Activated CD4-positive, alpha-beta memory T cell treated with anti-CD3 and anti-CD28 coated beads, Interleukin-2, amount 10 ng/mL, durations not matched to agents 7 days and 5 days (primary cell): Measurements from ENCODE around the gene CYB5RL. TPM values are rescaled to one million over a fixed set of nuclear protein-coding genes. Genes with fewer than 3 reads are reported as not detected.

Experiments used
- CTCF ChIA-PET: fragments of 350-600 bp; sonication (Branson Sonifier 250); formaldehyde crosslinking; loops from one replicate; lab custom pipeline; 2021; ENCODE audit warnings: antibody characterized with exemption, inconsistent platforms; lab: Charles Lee
- POLR2A ChIA-PET: fragments of 350-600 bp; sonication (Branson Sonifier 250); formaldehyde crosslinking; loops from one replicate; lab custom pipeline; 2021; ENCODE audit warnings: antibody characterized with exemption; lab: Charles Lee
- DNase-seq: peaks from one replicate; pipeline ENCODE4 v3.0.0-alpha.2; 2020
- H3K27ac Mint-ChIP-seq: one replicate; pipeline ENCODE4 v1.8.0; 2021; ENCODE audit warnings: mild to moderate bottlenecking, mixed read lengths
- H3K27me3 Mint-ChIP-seq: one replicate; pipeline ENCODE4 v1.8.0; 2021; ENCODE audit warnings: mixed read lengths
- H3K36me3 Mint-ChIP-seq: one replicate; pipeline ENCODE4 v1.8.0; 2021; ENCODE audit warnings: low read depth, mixed read lengths
- H3K4me1 Mint-ChIP-seq: one replicate; pipeline ENCODE4 v1.8.0; 2021; ENCODE audit warnings: mixed read lengths
- H3K4me3 Mint-ChIP-seq: one replicate; pipeline ENCODE4 v1.8.0; 2021; ENCODE audit warnings: mild to moderate bottlenecking, mixed read lengths
- H3K9me3 Mint-ChIP-seq: one replicate; pipeline ENCODE4 v1.8.0; 2021; ENCODE audit warnings: mixed read lengths
- total RNA-seq, 2 experiments: library from RNA; stranded (reverse); gene quantifications; one replicate each; pipeline ENCODE4 v1.2.3, GENCODE V29; 2021

The CYB5RL gene
- total RNA-seq, 2 experiments from 2014 or later, result 8.9 to 10.0 TPM

DNA sequence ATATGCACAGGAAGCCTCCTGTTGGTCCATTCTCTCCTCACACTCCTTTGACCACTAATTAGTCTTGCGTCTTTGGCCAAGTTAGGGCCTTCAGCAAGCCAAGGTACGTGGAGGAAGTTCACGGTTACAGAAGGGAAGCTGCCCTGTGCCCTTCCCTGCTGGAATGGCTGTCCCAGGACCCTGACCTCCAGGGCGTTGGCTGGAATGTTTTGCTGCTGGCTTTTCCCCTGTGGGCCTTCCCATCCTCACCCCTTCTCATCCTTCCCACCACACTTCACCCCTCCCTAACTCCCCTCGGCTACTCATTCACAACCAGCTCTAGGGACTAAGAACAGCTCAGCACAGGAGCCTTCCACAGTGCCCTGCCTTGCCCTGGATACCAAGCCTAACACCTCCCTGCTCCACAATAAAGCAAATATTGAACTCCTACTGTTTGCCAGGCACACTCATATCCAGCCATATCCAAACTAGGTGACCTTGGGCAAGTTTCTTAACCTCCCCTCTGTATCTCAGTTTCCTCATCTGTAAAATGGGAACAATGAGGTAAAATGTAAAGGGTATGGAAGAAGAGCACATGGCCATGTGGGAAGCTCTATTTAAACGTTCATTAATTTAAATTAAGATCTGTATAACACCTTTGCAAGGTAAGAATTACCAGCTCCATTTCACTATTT lies 38.2 kb downstream of the CYB5RL start:
- no peaks in the 10 kb centered on the region for H3K4me1 Mint-ChIP-seq
- ChIA-PET POLR2A (no interaction called here), CTCF (no interaction called here)
- H3K27ac Mint-ChIP-seq, result no peak overlapping the region
- no peaks in the 10 kb centered on the region for H3K27me3 Mint-ChIP-seq
- no peak for DNase-seq
- H3K9me3 Mint-ChIP-seq, result no peaks in the 10 kb centered on the region
- no peak overlapping the region for H3K4me3 Mint-ChIP-seq
- H3K36me3 Mint-ChIP-seq, result no peaks in the 10 kb centered on the region

DNA sequence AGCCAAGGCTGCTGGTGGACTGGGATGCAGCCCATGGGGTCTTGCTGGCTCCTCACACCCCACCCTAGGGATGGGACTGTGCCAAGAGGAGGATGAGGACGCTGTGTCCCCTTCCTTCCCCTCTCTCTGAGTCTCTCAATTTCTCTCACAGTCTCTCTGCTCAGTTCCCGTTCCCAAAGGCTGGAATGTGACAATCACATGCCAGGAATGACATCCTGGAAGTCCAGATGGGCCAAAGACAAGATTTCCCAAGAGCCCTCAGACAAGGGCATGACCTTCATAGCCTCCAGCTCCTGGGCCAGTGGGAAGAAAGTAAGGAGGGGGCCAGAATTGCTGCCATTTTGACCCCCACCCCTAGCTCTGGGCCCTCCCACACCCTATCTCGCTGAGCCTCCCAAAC lies 39.5 kb downstream of the CYB5RL start:
- no peaks in the 10 kb centered on the region for H3K27me3 Mint-ChIP-seq
- CTCF ChIA-PET, result no interaction called here
- H3K4me3 Mint-ChIP-seq, result no peak overlapping the region
- H3K4me1 Mint-ChIP-seq, result no peaks in the 10 kb centered on the region
- no peak overlapping the region for H3K27ac Mint-ChIP-seq
- H3K9me3 Mint-ChIP-seq, result no peaks in the 10 kb centered on the region
- H3K36me3 Mint-ChIP-seq, result no peaks in the 10 kb centered on the region
- POLR2A ChIA-PET, result no interaction called here
- no peak for DNase-seq

DNA sequence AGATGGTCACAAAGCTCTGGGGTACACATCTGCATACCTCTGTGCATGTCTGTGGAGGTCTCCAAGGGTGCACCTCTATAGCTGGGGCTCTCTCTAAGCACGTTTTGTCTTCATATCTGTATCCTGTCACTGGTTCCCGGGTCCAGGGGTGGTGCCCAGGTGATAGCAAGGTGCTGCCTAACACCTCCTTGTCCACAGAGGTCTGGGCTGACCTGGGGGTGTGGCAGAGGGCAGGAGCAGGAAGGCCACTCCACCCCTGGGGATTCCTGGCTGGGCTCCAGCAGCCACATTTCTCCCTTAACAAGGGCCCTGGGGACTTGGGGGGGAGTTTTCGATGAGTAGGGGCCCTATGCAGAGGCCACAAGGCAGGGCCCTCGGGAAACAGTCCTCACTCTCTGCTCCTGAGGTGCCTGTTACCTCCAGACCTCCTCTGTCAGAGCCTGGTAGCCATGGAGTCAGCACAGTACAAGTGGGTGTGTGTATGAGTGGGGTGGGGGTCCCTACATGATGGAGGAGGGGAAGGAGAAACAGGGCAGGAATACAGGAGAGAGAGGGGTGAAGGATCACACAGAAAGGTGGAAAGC lies 40.0 kb downstream of the CYB5RL start:
- Mint-ChIP-seq H3K4me3 (no peak overlapping the region), H3K27me3 (no peaks in the 10 kb centered on the region), H3K4me1 (no peaks in the 10 kb centered on the region), H3K9me3 (no peaks in the 10 kb centered on the region), H3K36me3 (no peaks in the 10 kb centered on the region), H3K27ac (no peak overlapping the region)
- DNase-seq, result no peak
- ChIA-PET POLR2A (no interaction called here), CTCF (no interaction called here)

DNA sequence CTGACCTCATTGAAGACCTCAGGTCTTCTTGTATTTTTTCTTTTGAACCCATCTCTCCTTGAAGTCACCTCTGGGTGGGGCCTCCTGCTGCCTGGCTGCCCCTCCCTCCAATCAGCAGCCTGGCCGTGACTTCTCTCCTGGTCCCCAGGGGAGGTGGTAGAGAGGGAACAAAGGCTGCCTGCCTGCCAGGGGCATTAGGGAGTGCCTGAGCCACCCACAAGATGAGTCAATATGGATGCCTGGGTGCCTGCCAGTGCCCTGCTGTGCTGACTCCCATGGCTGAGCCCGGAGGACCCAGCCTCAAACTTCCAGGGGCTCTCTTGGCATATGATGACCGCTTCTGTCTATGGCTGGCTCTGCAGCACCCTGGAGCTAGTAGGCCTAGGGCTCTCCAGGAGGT lies 41.8 kb downstream of the CYB5RL start:
- Mint-ChIP-seq H3K4me1 (no peaks in the 10 kb centered on the region), H3K27ac (no peak overlapping the region), H3K36me3 (no peaks in the 10 kb centered on the region), H3K4me3 (no peak overlapping the region), H3K27me3 (no peaks in the 10 kb centered on the region), H3K9me3 (no peaks in the 10 kb centered on the region)
- no peak for DNase-seq
- ChIA-PET CTCF (no interaction called here), POLR2A (no interaction called here)

DNA sequence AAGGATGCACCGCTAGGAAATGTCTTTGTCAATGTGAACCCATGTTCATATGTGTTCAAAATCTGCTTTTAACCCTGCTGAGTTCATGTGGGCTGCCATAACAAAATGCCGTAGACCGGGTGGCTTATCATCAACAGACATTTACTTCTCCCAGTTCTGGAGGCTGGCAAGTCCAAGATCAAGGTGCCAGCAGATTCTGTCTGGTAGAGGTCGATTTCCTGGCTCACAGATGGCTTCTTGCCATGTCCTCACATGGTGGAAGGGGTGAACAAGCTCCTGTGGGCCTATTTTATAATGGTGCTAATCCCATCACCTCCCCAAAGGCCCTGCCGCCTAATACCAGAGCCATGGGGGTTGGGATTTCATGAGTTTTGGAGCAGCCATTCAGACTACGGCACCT lies 42.4 kb downstream of the CYB5RL start:
- no peaks in the 10 kb centered on the region for H3K27me3 Mint-ChIP-seq
- POLR2A ChIA-PET, result no interaction called here
- H3K36me3 Mint-ChIP-seq, result no peaks in the 10 kb centered on the region
- H3K27ac Mint-ChIP-seq, result no peak overlapping the region
- no peaks in the 10 kb centered on the region for H3K4me1 Mint-ChIP-seq
- CTCF ChIA-PET, result no interaction called here
- no peaks in the 10 kb centered on the region for H3K9me3 Mint-ChIP-seq
- H3K4me3 Mint-ChIP-seq, result no peak overlapping the region
- no peak for DNase-seq

DNA sequence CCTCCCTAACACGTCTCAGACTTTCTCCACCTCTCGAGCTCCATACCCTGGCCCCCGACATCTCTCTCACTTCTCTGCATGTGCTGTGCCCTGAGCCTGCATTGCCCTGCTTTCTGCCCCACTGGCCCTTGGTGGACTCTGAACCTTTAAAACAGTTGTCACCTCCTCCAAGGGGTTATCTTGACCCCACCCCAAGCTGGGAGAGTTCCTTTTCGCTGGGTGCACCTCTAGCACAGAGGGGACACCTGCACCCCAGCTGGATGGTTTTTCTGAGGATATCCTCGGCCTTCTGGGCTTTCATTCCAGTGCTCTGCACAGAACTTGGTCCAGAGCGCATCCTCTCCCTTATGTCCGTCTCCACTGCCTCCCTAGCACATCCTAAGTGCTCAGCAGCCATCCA lies 42.8 kb downstream of the CYB5RL start:
- DNase-seq, result no peak
- Mint-ChIP-seq H3K4me3 (no peak overlapping the region), H3K27ac (no peak overlapping the region), H3K4me1 (no peaks in the 10 kb centered on the region), H3K36me3 (no peaks in the 10 kb centered on the region), H3K27me3 (no peaks in the 10 kb centered on the region), H3K9me3 (no peaks in the 10 kb centered on the region)
- ChIA-PET CTCF (no interaction called here), POLR2A (no interaction called here)

DNA sequence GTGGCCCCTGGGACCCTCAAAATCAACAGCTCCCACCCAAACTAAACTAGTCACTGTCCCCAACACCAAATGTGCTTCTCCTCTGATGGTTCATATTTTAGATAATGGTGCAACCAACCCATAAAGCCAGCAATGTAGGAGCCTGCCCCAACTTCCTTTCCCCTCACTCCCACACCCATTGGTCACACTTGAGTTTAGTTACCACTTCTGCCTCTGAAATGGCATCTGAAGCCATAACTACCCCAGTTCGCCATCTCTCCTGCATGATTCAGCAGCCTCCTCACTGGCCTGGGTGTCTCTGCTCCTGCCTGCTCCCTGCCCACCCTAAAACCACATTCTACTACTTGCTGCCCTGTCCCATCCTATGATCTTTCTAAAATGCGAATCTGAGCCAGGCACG lies 43.6 kb downstream of the CYB5RL start:
- ChIA-PET CTCF (no interaction called here), POLR2A (no interaction called here)
- H3K36me3 Mint-ChIP-seq, result no peaks in the 10 kb centered on the region
- no peak for DNase-seq
- H3K27ac Mint-ChIP-seq, result no peak overlapping the region
- H3K27me3 Mint-ChIP-seq, result no peaks in the 10 kb centered on the region
- H3K4me3 Mint-ChIP-seq, result no peak overlapping the region
- H3K4me1 Mint-ChIP-seq, result no peaks in the 10 kb centered on the region
- H3K9me3 Mint-ChIP-seq, result no peaks in the 10 kb centered on the region

DNA sequence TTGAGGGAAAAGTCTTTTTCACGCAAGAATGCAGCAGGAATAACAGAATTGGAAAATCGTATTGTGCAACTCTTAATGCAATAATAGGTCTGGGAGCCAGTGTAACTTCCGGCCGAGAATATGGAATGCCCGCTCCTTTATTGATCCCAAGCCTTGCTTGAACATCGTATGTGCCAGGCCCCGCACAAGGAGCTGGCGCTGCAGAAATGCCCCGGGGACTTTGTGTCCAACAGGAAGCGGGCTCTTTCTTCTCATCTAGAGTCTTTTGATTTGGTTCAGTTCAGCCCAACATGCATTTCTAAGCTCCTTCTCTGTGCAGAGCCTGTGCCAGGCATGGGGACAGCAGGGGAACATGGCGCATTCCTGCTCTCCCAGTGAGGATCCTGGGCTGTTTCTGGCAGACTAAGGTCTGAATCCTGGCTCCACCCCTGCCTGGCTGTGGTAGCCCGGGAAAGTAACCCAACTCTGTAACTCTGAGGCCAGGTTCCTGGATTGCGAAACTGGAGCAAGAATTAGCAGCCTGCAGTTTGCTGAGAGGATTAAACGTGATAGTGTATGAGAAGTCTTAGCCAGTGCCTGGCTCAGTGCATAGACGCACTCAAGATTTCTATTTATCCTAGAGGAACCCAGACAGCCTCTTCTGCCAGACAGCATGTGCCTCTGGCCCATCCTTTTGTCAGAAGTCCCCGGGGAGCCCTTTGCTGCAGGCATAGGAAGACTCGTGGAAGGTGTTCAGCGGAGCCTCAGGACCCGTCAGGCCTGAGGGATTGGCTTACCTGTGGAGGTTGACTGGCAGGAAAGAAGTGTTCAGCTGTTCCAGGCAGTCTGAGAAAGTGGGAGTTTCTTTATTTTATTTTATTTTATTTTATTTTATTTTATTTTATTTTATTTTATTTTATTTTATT lies 46.0 kb downstream of the CYB5RL start:
- CTCF ChIA-PET, result interaction anchor here (1.0 kb wide), 1 partner anchor 19 kb away, joined by 9 read pairs; no protein-coding TSS in a partner anchor
- H3K27ac Mint-ChIP-seq, result no peak overlapping the region
- H3K36me3 Mint-ChIP-seq, result no peaks in the 10 kb centered on the region
- H3K27me3 Mint-ChIP-seq, result no peaks in the 10 kb centered on the region
- H3K9me3 Mint-ChIP-seq, result no peaks in the 10 kb centered on the region
- no peak overlapping the region for H3K4me3 Mint-ChIP-seq
- POLR2A ChIA-PET, result no interaction called here
- H3K4me1 Mint-ChIP-seq, result peaks cover 5% of the 10 kb centered on the region
- DNase-seq, result no peak

DNA sequence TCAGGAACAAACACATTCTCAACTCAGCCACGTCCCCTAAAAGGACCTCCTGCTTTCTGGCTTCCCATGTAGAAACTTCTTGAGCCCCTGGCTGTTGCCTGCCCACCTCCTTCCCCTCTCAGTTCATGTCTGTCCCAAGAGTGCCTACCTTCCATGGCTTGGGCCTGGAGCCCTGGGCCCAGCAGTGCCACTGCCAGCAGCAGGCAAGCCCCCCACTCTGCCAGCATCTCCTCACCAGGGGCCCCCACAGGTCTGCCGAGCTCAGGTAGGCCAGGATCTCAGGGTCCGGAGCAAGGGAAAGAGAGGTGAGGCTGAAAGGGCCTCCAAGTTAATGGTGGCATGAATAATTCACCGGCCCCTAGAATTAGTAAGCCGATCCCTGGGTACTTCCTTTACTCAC lies 47.1 kb downstream of the CYB5RL start, which contains the start of gene CDCP2:
CDCP2 (minus strand) TSS at position 305 of the 400 bp plus-strand sequence; CDS start at position 227, 78 bp downstream.
- ChIA-PET POLR2A (no interaction called here), CTCF (no interaction called here)
- no peak within 1 kb of the TSS for H3K4me3 Mint-ChIP-seq
- no peaks in the 10 kb centered on the region for H3K36me3 Mint-ChIP-seq
- no peak within 1 kb of the TSS for H3K27ac Mint-ChIP-seq
- no peaks in the 10 kb centered on the region for H3K27me3 Mint-ChIP-seq
- H3K9me3 Mint-ChIP-seq, result no peaks in the 10 kb centered on the region
- H3K4me1 Mint-ChIP-seq, result peaks cover 5% of the 10 kb centered on the region
- no peak for DNase-seq

DNA sequence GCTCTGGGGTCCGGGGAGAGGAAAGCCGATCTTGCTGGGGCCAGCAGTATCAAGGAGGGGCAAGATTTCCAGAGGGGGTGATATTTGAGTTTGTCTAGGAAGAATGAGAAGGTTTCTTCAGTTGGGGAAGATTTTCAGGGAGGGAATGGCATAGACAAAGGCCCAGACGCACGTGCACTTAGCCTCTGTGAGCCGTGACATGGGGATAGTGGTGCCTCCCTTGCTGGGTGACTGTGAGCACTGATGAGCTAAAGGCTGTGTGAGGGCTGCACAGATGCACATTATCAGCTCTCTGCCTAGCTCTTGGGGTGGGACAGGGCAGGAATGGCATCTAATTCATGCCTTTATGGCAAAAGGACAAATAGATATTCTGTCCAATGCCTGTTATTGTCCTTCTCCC lies 48.8 kb downstream of the CYB5RL start:
- Mint-ChIP-seq H3K27me3 (no peaks in the 10 kb centered on the region), H3K27ac (no peak overlapping the region), H3K36me3 (no peaks in the 10 kb centered on the region), H3K9me3 (no peaks in the 10 kb centered on the region), H3K4me1 (peaks cover 5% of the 10 kb centered on the region), H3K4me3 (no peak overlapping the region)
- ChIA-PET CTCF (no interaction called here), POLR2A (no interaction called here)
- DNase-seq, result no peak

Other genes with a start within 250 kb of the CYB5RL start
- gene LDLRAD1, start 181.8 kb downstream of the CYB5RL start, total RNA-seq, result not detected
- 100 to 1,000 TPM; 278 to 280 TPM for gene TMEM59, start 146.8 kb downstream of the CYB5RL start, total RNA-seq
- gene TCEANC2, start 146.4 kb downstream of the CYB5RL start, total RNA-seq, result 10 to 100 TPM; 11.5 to 13.5 TPM
- not detected for gene CDCP2, start 47.0 kb downstream of the CYB5RL start, total RNA-seq
- 10 to 100 TPM; 88.0 to 91.9 TPM for gene MRPL37, start 137 bp upstream of the CYB5RL start, total RNA-seq
- 10 to 100 TPM; 90.0 TPM for gene SSBP3, start 206.4 kb upstream of the CYB5RL start, total RNA-seq